DND-41 (cell line): ENCODE data around the gene TMPRSS12.

ENCODE experiments used
- EZH2 ChIP-seq: IDR thresholded peaks from 3 replicates; pipeline ENCODE4 v1.6.1; 2012; ENCODE audit warnings: borderline replicate concordance, low read depth, mild to moderate bottlenecking, moderate library complexity, low read length, inconsistent platforms; ENCODE audit not compliant: severe bottlenecking
- TF ChIP-seq, protein P1 (sequence below): IDR thresholded peaks from 2 replicates; pipeline ENCODE4 v1.5.1; 2012; ENCODE audit warnings: borderline replicate concordance, low read length, moderate library complexity, mild to moderate bottlenecking; ENCODE audit not compliant: poor library complexity, severe bottlenecking; ENCODE audit errors: extremely low read depth

DNA sequence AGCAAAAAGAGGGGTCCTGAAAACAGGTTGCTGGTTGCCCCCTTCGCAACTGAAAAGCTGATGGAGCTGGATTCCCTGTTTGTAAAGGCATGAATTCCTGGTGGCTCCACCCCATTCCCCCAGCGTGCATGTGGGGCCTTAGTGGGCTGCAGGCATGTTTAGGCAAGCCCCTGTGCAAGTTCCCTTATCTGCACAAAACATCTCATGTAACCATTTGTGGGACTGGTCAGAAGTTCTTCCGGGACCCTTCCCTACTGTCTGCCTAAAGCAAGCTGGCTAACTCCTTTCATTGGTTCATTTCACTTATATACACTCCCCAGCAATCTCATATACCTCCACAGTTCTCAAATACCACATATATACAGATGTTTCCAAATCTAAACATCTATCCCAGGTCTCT lies 85.7 kb downstream of the TMPRSS12 start:
- no peak for TF ChIP-seq EZH2
- TF ChIP-seq, protein P1, sequence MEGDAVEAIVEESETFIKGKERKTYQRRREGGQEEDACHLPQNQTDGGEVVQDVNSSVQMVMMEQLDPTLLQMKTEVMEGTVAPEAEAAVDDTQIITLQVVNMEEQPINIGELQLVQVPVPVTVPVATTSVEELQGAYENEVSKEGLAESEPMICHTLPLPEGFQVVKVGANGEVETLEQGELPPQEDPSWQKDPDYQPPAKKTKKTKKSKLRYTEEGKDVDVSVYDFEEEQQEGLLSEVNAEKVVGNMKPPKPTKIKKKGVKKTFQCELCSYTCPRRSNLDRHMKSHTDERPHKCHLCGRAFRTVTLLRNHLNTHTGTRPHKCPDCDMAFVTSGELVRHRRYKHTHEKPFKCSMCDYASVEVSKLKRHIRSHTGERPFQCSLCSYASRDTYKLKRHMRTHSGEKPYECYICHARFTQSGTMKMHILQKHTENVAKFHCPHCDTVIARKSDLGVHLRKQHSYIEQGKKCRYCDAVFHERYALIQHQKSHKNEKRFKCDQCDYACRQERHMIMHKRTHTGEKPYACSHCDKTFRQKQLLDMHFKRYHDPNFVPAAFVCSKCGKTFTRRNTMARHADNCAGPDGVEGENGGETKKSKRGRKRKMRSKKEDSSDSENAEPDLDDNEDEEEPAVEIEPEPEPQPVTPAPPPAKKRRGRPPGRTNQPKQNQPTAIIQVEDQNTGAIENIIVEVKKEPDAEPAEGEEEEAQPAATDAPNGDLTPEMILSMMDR = no peak
